AG10803 (cell line): ENCODE measurements around the gene CACNA2D4.

Experiments
- DNase-seq: peaks from one replicate; pipeline ENCODE4 v3.0.0; 2010; ENCODE audit warnings: low read depth
- H3K4me3 ChIP-seq: 2 replicates; pipeline ENCODE4 v1.5.1; 2011; ENCODE audit warnings: mild to moderate bottlenecking, low read length, control low read depth
- CTCF ChIP-seq: conservative IDR thresholded peaks from 2 replicates; pipeline ENCODE4 v1.5.1; 2011; ENCODE audit warnings: mild to moderate bottlenecking, low read length, control low read depth, inconsistent platforms

Gene CACNA2D4

GRCh38 chr12:1872448-1872847, 46.0 kb downstream of the CACNA2D4 start:
- H3K4me3 ChIP-seq, result no peak overlapping the region
- no peak for TF ChIP-seq CTCF
- no peak for DNase-seq

GRCh38 chr12:1872001-1872400, 46.5 kb downstream of the CACNA2D4 start:
- no peak for TF ChIP-seq CTCF
- no peak for DNase-seq

GRCh38 chr12:1870998-1871917, 47.2 kb downstream of the CACNA2D4 start:
- TF ChIP-seq CTCF, result no peak
- H3K4me3 ChIP-seq, result no peak overlapping the region
- no peak for DNase-seq

More at GRCh38 chr12:1872001-1872400, 46.5 kb downstream of the CACNA2D4 start:
- no peak overlapping the region for H3K4me3 ChIP-seq

GRCh38 chr12:1870086-1870485, 48.4 kb downstream of the CACNA2D4 start:
- H3K4me3 ChIP-seq, result no peak overlapping the region
- DNase-seq, result no peak
- no peak for TF ChIP-seq CTCF

GRCh38 chr12:1869145-1869544, 49.3 kb downstream of the CACNA2D4 start:
- TF ChIP-seq CTCF, result no peak
- H3K4me3 ChIP-seq, result no peak overlapping the region
- DNase-seq, result no peak

- H3K4me3 ChIP-seq, result no peak overlapping the region
- no peak for TF ChIP-seq CTCF
These were observed 53.1 kb downstream of the CACNA2D4 start for GRCh38 chr12:1865284-1865866.

GRCh38 chr12:1864867-1865266, 53.6 kb downstream of the CACNA2D4 start:
- TF ChIP-seq CTCF, result no peak
- no peak for DNase-seq

More at GRCh38 chr12:1865284-1865866, 53.1 kb downstream of the CACNA2D4 start:
- no peak for DNase-seq

More at GRCh38 chr12:1864867-1865266, 53.6 kb downstream of the CACNA2D4 start:
- no peak overlapping the region for H3K4me3 ChIP-seq
